ENCODE results near the gene PLXNA4.

The PLXNA4 gene

GRCh38 chr7:132376361-132377013, 199.8 kb downstream of the PLXNA4 start:
- DNase-seq (ENCODE audit: low spot score): no peak
- TF ChIP-seq CTCF (IDR thresholded peaks at IDR 0.05; ENCODE audit: borderline replicate concordance, control extremely low read depth, extremely low read depth, insufficient read depth, missing control alignments): no peak
- in situ Hi-C loops (cut with MboI; ENCODE audit: low sequenced_read_pairs, unreplicated experiment): no loop called here

GRCh38 chr7:132373879-132374278, 202.4 kb downstream of the PLXNA4 start:
- in situ Hi-C loops (cut with MboI; ENCODE audit: low sequenced_read_pairs, unreplicated experiment): no loop called here
- no peak for TF ChIP-seq CTCF (IDR thresholded peaks at IDR 0.05; ENCODE audit: borderline replicate concordance, control extremely low read depth, extremely low read depth, insufficient read depth, missing control alignments)

GRCh38 chr7:132373041-132373440, 203.2 kb downstream of the PLXNA4 start:
- DNase-seq (ENCODE audit: low spot score): no peak
- TF ChIP-seq CTCF (IDR thresholded peaks at IDR 0.05; ENCODE audit: borderline replicate concordance, control extremely low read depth, extremely low read depth, insufficient read depth, missing control alignments): no peak
- in situ Hi-C loops (cut with MboI; ENCODE audit: low sequenced_read_pairs, unreplicated experiment): no loop called here

More at GRCh38 chr7:132373879-132374278, 202.4 kb downstream of the PLXNA4 start:
- DNase-seq (ENCODE audit: low spot score): no peak

- in situ Hi-C loops (cut with MboI; ENCODE audit: low sequenced_read_pairs, unreplicated experiment): no loop called here
- no peak for TF ChIP-seq CTCF (IDR thresholded peaks at IDR 0.05; ENCODE audit: borderline replicate concordance, control extremely low read depth, extremely low read depth, insufficient read depth, missing control alignments)
- DNase-seq (ENCODE audit: low spot score): no peak
Measured at GRCh38 chr7:132371948-132372347, 204.3 kb downstream of the PLXNA4 start.

- DNase-seq (ENCODE audit: low spot score): no peak
- TF ChIP-seq CTCF (IDR thresholded peaks at IDR 0.05; ENCODE audit: borderline replicate concordance, control extremely low read depth, extremely low read depth, insufficient read depth, missing control alignments): no peak
- in situ Hi-C loops (cut with MboI; ENCODE audit: low sequenced_read_pairs, unreplicated experiment): no loop called here
Measured at GRCh38 chr7:132368246-132368900, 207.9 kb downstream of the PLXNA4 start.

- DNase-seq (ENCODE audit: low spot score): no peak
- in situ Hi-C loops (cut with MboI; ENCODE audit: low sequenced_read_pairs, unreplicated experiment): no loop called here
- TF ChIP-seq CTCF (IDR thresholded peaks at IDR 0.05; ENCODE audit: borderline replicate concordance, control extremely low read depth, extremely low read depth, insufficient read depth, missing control alignments): no peak
Measured at GRCh38 chr7:132367795-132368194, 208.5 kb downstream of the PLXNA4 start.

Measured in GM13976 (cell line).